ENCODE data around the gene GGT6.

DNA sequence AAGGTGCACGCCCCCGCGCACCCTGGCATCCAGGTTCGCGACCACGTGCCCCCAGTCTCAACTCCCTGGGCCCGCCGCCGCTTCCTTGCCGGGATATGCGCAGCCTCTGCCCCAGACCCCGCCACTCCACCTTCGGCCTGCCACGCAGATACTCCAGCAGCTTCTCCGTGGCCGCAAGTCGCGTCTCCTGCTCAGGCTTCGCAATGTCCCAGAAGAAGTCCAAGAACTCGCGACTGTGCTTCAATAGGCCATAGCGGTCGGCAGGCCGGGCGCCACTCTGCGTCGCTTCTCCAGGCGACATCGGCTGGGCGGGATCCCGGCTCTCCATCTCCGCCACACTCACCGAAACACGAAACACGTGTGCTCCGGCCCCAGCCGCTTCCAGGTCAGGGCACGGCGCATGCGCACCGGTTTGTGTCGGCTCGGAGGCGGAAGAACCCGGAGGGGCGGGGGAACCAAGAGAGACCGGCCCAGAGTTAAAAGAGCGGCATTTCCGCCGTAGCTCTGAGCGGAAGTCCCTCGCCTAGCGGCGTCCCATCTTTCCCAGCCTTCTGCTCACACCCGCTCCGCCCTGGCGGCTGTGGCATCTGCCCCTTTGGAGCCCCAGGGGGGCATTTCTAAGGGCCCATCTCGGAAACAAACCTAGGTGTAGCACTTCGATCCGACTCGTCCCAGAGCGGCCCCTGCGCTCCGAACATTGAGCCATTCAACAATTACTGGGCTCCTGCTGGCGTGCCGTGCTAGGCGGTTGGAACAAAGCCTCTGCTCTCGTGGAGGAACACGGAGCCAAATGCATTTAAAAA is 5.2 kb downstream of the GGT6 start, which contains the start of gene MYBBP1A:
- TF ChIP-seq, protein P1, sequence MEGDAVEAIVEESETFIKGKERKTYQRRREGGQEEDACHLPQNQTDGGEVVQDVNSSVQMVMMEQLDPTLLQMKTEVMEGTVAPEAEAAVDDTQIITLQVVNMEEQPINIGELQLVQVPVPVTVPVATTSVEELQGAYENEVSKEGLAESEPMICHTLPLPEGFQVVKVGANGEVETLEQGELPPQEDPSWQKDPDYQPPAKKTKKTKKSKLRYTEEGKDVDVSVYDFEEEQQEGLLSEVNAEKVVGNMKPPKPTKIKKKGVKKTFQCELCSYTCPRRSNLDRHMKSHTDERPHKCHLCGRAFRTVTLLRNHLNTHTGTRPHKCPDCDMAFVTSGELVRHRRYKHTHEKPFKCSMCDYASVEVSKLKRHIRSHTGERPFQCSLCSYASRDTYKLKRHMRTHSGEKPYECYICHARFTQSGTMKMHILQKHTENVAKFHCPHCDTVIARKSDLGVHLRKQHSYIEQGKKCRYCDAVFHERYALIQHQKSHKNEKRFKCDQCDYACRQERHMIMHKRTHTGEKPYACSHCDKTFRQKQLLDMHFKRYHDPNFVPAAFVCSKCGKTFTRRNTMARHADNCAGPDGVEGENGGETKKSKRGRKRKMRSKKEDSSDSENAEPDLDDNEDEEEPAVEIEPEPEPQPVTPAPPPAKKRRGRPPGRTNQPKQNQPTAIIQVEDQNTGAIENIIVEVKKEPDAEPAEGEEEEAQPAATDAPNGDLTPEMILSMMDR (IDR thresholded peaks at IDR 0.05), result peak in 2 of 3 experiments; percentile 17 to 56
- TF ChIP-seq POLR2A (IDR thresholded peaks at IDR 0.05), result peak in 1 of 2 donors; percentile 42
- TF ChIP-seq POLR2AphosphoS5 (IDR thresholded peaks at IDR 0.05; ENCODE audit: insufficient read depth in 1 of 2, low read depth in 1 of 2), result peak; percentile 84 to 98
